ENCODE measurements around the gene UBALD1. TPM values are rescaled to one million over a fixed set of nuclear protein-coding genes. Genes with fewer than 3 reads are reported as not detected.
A peak's percentile ranks its signal among the peaks of the same experiment; 100 is the strongest.

Gene UBALD1
- polyA plus RNA-seq, 3 donors = 2.2 to 19.2 (median 2.8) TPM

DNA sequence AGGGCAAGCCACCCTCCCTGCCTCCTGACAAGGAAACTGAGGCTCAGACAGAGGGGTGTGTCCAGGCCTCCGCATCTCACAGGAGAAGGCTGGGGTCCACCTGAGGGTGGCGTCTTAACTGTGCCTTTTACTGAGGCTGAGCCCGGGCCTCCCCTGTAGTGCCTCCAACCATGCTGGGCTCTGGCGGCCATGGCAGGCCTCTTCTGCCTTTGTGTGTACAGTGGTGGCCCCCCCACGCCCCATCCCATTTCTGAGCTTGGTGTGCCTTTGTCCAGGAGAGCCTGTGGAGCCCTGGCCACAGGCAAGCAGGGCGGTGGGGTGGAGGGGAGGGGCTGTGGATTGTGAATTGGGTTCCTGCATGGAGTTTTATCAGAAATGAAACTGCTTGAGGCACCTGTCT lies 41.1 kb upstream of the UBALD1 start:
- TF ChIP-seq, protein P1, sequence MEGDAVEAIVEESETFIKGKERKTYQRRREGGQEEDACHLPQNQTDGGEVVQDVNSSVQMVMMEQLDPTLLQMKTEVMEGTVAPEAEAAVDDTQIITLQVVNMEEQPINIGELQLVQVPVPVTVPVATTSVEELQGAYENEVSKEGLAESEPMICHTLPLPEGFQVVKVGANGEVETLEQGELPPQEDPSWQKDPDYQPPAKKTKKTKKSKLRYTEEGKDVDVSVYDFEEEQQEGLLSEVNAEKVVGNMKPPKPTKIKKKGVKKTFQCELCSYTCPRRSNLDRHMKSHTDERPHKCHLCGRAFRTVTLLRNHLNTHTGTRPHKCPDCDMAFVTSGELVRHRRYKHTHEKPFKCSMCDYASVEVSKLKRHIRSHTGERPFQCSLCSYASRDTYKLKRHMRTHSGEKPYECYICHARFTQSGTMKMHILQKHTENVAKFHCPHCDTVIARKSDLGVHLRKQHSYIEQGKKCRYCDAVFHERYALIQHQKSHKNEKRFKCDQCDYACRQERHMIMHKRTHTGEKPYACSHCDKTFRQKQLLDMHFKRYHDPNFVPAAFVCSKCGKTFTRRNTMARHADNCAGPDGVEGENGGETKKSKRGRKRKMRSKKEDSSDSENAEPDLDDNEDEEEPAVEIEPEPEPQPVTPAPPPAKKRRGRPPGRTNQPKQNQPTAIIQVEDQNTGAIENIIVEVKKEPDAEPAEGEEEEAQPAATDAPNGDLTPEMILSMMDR (IDR thresholded peaks at IDR 0.05) = no peak
- 98% methylated on average over 5 of the region's 6 CpGs for WGBS (ENCODE audit: insufficient coverage)
- H3K27ac Mint-ChIP-seq = no peak overlapping the region

DNA sequence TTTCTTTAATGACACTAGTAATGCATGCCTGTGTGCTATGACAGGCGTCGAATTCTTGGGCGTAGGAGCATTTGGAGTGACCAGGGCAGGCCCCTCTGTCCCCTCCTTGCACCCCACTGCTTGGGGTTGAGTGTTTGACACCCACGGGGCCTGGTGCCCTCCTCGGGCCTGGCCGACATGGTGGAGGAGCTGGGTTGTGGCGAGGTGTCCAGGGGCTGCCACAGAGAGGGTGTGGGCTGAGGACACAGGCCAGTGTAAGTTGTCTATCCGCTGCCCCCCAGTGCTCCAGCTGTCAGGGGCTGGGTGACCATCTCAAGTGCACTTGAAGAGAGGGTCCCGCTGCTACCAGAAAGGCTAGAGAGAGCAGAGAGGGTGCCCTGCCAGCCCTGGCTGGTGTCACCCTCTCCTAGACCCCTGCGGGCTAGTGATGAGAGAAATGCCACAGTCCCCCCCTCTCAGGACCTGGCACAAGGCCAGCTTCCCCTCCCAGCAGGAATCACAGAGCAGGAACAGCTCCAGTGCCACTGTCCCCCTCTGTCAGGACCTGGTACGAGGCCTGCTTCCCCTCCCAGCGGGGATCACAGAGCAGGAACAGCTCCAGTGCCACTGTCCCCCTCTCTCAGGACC lies 40.4 kb upstream of the UBALD1 start:
- Histone ChIP-seq H3K36me3 (replicated peaks in 1 of 2; ENCODE audit: control insufficient read depth in 1 of 2, insufficient read depth in 2 of 2, low read length in 2 of 2) (peaks cover 79 to 93% of the 10 kb centered on the region in 2 donors), H3K27ac (ENCODE audit: low read depth in 1 of 2, low read length in 2 of 2) (peak overlapping the region in 1 of 2 donors; percentile 8), H3K79me2 (ENCODE audit: insufficient read depth, low read length) (peaks cover 32% of the 10 kb centered on the region), H3K27me3 (ENCODE audit: control insufficient read depth in 2 of 2, insufficient read depth in 2 of 2, low read length in 2 of 2) (no peaks in the 10 kb centered on the region), H2AFZ (ENCODE audit: insufficient read depth, low read depth, low read length, poor library complexity, severe bottlenecking) (no peak overlapping the region), H4K20me1 (ENCODE audit: insufficient read depth, low read length) (peaks cover 71% of the 10 kb centered on the region), H3K9ac (ENCODE audit: insufficient read depth, low read length, poor library complexity, severe bottlenecking) (no peak overlapping the region), H3K9me3 (replicated peaks in 1 of 2; ENCODE audit: control insufficient read depth in 1 of 2, insufficient read depth in 1 of 2, low read length in 2 of 2) (no peaks in the 10 kb centered on the region), H3K4me1 (ENCODE audit: control insufficient read depth in 1 of 2, insufficient read depth in 2 of 2, low read length in 2 of 2) (peaks cover 3 to 4% of the 10 kb centered on the region in 2 donors), H3K4me3 (replicated peaks in 1 of 3; ENCODE audit: low read depth in 2 of 3, low read length in 3 of 3) (no peak overlapping the region), H3K4me2 (replicated peaks; ENCODE audit: extremely low read depth, low read length, poor library complexity, severe bottlenecking) (no peak overlapping the region)
- Mint-ChIP-seq H3K36me3 (peaks cover 85 to 100% of the 10 kb centered on the region in 2 donors), H3K27me3 (ENCODE audit: low read depth in 3 of 3) (peaks cover 0 to 2% (median 0%) of the 10 kb centered on the region in 3 donors), H3K27ac (peak overlapping the region in 2 of 7 donors; percentile 42 to 68), H3K9me3 (no peaks in the 10 kb centered on the region), H3K4me3 (no peak overlapping the region), H3K4me1 (peaks cover 3% of the 10 kb centered on the region)
- TF ChIP-seq, protein P1 (IDR thresholded peaks at IDR 0.05) = no peak
- intact Hi-C loops (cut with micrococcal nuclease) = loop anchor here in 1 of 2 donors (5.0 kb wide), 1 partner anchor 43 kb away; the partner anchor contains the start of gene UBALD1
- 97% methylated on average over 5 of the region's 12 CpGs for WGBS (ENCODE audit: insufficient coverage)
- DNase-seq = no peak

More for the DNA sequence above, 41.1 kb upstream of the UBALD1 start:
- no peaks in the 10 kb centered on the region for H3K9me3 Mint-ChIP-seq
- Histone ChIP-seq H3K4me2 (replicated peaks; ENCODE audit: extremely low read depth, low read length, poor library complexity, severe bottlenecking) (no peak overlapping the region), H3K27me3 (ENCODE audit: control insufficient read depth in 2 of 2, insufficient read depth in 2 of 2, low read length in 2 of 2) (no peaks in the 10 kb centered on the region), H4K20me1 (ENCODE audit: insufficient read depth, low read length) (peaks cover 68% of the 10 kb centered on the region), H3K4me3 (replicated peaks in 1 of 3; ENCODE audit: low read depth in 2 of 3, low read length in 3 of 3) (no peak overlapping the region), H3K4me1 (ENCODE audit: control insufficient read depth in 1 of 2, insufficient read depth in 2 of 2, low read length in 2 of 2) (peaks cover 0 to under 1% of the 10 kb centered on the region in 2 donors), H3K9me3 (replicated peaks in 1 of 2; ENCODE audit: control insufficient read depth in 1 of 2, insufficient read depth in 1 of 2, low read length in 2 of 2) (no peaks in the 10 kb centered on the region), H3K27ac (ENCODE audit: low read depth in 1 of 2, low read length in 2 of 2) (no peak overlapping the region), H2AFZ (ENCODE audit: insufficient read depth, low read depth, low read length, poor library complexity, severe bottlenecking) (no peak overlapping the region), H3K36me3 (replicated peaks in 1 of 2; ENCODE audit: control insufficient read depth in 1 of 2, insufficient read depth in 2 of 2, low read length in 2 of 2) (peaks cover 81 to 96% of the 10 kb centered on the region in 2 donors), H3K79me2 (ENCODE audit: insufficient read depth, low read length) (peaks cover 30% of the 10 kb centered on the region), H3K9ac (ENCODE audit: insufficient read depth, low read length, poor library complexity, severe bottlenecking) (no peak overlapping the region)
- H3K27me3 Mint-ChIP-seq (ENCODE audit: low read depth in 3 of 3) = peaks cover 0 to 2% (median 0%) of the 10 kb centered on the region in 3 donors
- no peak for DNase-seq
- H3K4me3 Mint-ChIP-seq = no peak overlapping the region
- intact Hi-C loops (cut with micrococcal nuclease) = no loop called here
- peaks cover 82 to 98% of the 10 kb centered on the region in 2 donors for H3K36me3 Mint-ChIP-seq
- H3K4me1 Mint-ChIP-seq = peaks cover 4% of the 10 kb centered on the region

Measured in CD14-positive monocyte (primary cell).